A673 (cell line): ENCODE data around the gene AGRN. TPM values are rescaled to one million over a fixed set of nuclear protein-coding genes. Genes with fewer than 3 reads are reported as not detected.

ENCODE experiments used
- BruUV-seq: library from RNA; stranded (reverse); fragments of 400-500 nt; replicated peaks from 2 replicates; lab custom pipeline; 2021; lab: Mats Ljungman, UMichigan
- CTCF ChIA-PET: fragments of 300-600 bp; sonication (Branson Sonifier 250); formaldehyde crosslinking; loops from one replicate; lab custom pipeline; 2022; ENCODE audit warnings: antibody characterized with exemption; lab: Charles Lee
- POLR2A ChIA-PET: fragments of 300-600 bp; sonication (Branson Sonifier 250); formaldehyde crosslinking; loops from one replicate; lab custom pipeline; 2022; ENCODE audit warnings: antibody characterized with exemption; ENCODE audit not compliant: low non-redundant PET; lab: Charles Lee
- DNase-seq: peaks from one replicate; pipeline ENCODE4 v3.0.0-alpha.2; 2015; ENCODE audit warnings: low spot score
- H3K27ac ChIP-seq: fragments of 200-600 bp; sonication (generic); 2 replicates; pipeline ENCODE4 v1.5.1; 2016; ENCODE audit warnings: mixed run types, low read depth, mild to moderate bottlenecking, mixed read lengths, antibody characterized with exemption, low read length; ENCODE audit not compliant: poor library complexity, severe bottlenecking
- H3K27me3 ChIP-seq: fragments of 200-600 bp; sonication (generic); replicated peaks from 2 replicates; pipeline ENCODE4 v1.6.1; 2017; ENCODE audit warnings: mixed run types, low read depth, mild to moderate bottlenecking, mixed read lengths, antibody characterized with exemption, low read length; ENCODE audit not compliant: insufficient read depth, poor library complexity
- H3K36me3 ChIP-seq: fragments of 200-600 bp; sonication (generic); 2 replicates; pipeline ENCODE4 v1.6.1; 2016; ENCODE audit warnings: mixed run types, mild to moderate bottlenecking, mixed read lengths, antibody characterized with exemption, low read length; ENCODE audit not compliant: insufficient read depth, poor library complexity, severe bottlenecking
- H3K4me1 ChIP-seq: fragments of 200-600 bp; sonication (generic); 2 replicates; pipeline ENCODE4 v1.6.1; 2017; ENCODE audit warnings: mixed run types, mild to moderate bottlenecking, mixed read lengths, antibody characterized with exemption, low read length; ENCODE audit not compliant: insufficient read depth, poor library complexity, severe bottlenecking
- H3K4me3 ChIP-seq: fragments of 200-600 bp; sonication (generic); 2 replicates; pipeline ENCODE4 v1.5.1; 2016; ENCODE audit warnings: low read depth, mixed run types, mild to moderate bottlenecking, mixed read lengths, low read length; ENCODE audit not compliant: poor library complexity, severe bottlenecking
- H3K9me3 ChIP-seq: fragments of 200-600 bp; sonication (generic); 2 replicates; pipeline ENCODE4 v1.6.1; 2016; ENCODE audit warnings: mixed run types, low read depth, mild to moderate bottlenecking, mixed read lengths, antibody characterized with exemption, low read length; ENCODE audit not compliant: poor library complexity, severe bottlenecking
- EZH2 ChIP-seq: fragments of 200-600 bp; sonication (generic); IDR thresholded peaks from 2 replicates; pipeline ENCODE4 v1.6.1; 2017; ENCODE audit warnings: borderline replicate concordance, low read depth, mild to moderate bottlenecking, mixed read lengths, antibody characterized with exemption, low read length; ENCODE audit not compliant: poor library complexity, severe bottlenecking
- intact Hi-C: fragments of 100-400 bp; cut with micrococcal nuclease; formaldehyde crosslinking; loops from one replicate; pipeline ENCODE4 v1.10.0; 2022; ENCODE audit not compliant: unreplicated experiment
- total RNA-seq: library from RNA; stranded (reverse); gene quantifications from 2 replicates; pipeline ENCODE4 v1.2.3, GENCODE V29; 2021
- TF ChIP-seq, protein P1 (sequence below): fragments of 300-800, 200-600 bp; sonication (generic); conservative IDR thresholded peaks from 2 replicates; pipeline ENCODE4 v1.5.1; 2017; ENCODE audit warnings: low read depth, mild to moderate bottlenecking, antibody characterized with exemption, low read length, moderate library complexity, mixed read lengths

AGRN gene
- total RNA-seq, 1 experiment from 2014 or later: 151 TPM

DNA sequence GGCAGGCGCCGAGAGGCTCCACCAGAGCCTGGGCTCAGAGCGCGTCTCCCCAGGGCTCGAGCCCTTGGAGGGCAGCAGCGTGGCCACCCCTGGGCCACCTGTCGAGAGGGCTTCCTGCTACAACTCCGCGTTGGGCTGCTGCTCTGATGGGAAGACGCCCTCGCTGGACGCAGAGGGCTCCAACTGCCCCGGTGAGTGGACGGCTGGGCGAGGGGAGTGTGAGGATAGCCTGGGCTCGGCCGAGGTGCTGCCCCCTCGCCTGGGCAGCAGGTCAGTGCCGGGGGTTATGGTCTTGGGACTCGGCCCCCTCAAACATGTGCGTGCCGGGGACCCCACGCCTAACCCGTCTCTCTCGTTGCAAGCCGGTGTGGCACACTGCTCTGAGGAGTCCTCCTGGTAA is 26.8 kb downstream of the AGRN start:
- no peak for TF ChIP-seq EZH2
- TF ChIP-seq, protein P1, sequence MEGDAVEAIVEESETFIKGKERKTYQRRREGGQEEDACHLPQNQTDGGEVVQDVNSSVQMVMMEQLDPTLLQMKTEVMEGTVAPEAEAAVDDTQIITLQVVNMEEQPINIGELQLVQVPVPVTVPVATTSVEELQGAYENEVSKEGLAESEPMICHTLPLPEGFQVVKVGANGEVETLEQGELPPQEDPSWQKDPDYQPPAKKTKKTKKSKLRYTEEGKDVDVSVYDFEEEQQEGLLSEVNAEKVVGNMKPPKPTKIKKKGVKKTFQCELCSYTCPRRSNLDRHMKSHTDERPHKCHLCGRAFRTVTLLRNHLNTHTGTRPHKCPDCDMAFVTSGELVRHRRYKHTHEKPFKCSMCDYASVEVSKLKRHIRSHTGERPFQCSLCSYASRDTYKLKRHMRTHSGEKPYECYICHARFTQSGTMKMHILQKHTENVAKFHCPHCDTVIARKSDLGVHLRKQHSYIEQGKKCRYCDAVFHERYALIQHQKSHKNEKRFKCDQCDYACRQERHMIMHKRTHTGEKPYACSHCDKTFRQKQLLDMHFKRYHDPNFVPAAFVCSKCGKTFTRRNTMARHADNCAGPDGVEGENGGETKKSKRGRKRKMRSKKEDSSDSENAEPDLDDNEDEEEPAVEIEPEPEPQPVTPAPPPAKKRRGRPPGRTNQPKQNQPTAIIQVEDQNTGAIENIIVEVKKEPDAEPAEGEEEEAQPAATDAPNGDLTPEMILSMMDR: no peak
- CTCF ChIA-PET: no interaction called here

GRCh38 chr1:1047407-1047806 is 27.5 kb downstream of the AGRN start:
- no peak overlapping the region for H3K27ac ChIP-seq
- H3K4me3 ChIP-seq: no peak overlapping the region
- no peaks in the 10 kb centered on the region for H3K4me1 ChIP-seq
- CTCF ChIA-PET: no interaction called here
- intact Hi-C loops: no loop called here
- DNase-seq: no peak
- no peaks in the 10 kb centered on the region for H3K27me3 ChIP-seq
- POLR2A ChIA-PET: no interaction called here
- no peaks in the 10 kb centered on the region for H3K9me3 ChIP-seq
- peaks cover 29% of the 10 kb centered on the region for H3K36me3 ChIP-seq
- BruUV-seq: no TSS peak
- TF ChIP-seq, protein P1: no peak
- no peak for TF ChIP-seq EZH2

More for the DNA sequence above, 26.8 kb downstream of the AGRN start:
- intact Hi-C loops: no loop called here
- Histone ChIP-seq H3K4me3 (no peak overlapping the region), H3K4me1 (no peaks in the 10 kb centered on the region), H3K9me3 (no peaks in the 10 kb centered on the region), H3K27ac (no peak overlapping the region), H3K36me3 (peaks cover 25% of the 10 kb centered on the region), H3K27me3 (no peaks in the 10 kb centered on the region)
- POLR2A ChIA-PET: no interaction called here
- BruUV-seq: no TSS peak
- DNase-seq: no peak

DNA sequence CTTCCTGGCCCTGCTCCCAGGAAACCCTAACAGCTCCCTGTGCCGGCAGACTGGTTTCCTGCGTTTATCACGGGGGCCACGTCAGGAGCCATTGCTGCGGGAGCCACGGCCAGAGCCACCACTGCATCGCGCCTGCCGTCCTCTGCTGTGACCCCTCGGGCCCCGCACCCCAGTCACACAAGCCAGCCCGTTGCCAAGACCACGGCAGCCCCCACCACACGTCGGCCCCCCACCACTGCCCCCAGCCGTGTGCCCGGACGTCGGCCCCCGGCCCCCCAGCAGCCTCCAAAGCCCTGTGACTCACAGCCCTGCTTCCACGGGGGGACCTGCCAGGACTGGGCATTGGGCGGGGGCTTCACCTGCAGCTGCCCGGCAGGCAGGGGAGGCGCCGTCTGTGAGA is 28.0 kb downstream of the AGRN start:
- no peaks in the 10 kb centered on the region for H3K4me1 ChIP-seq
- ChIA-PET CTCF (no interaction called here), POLR2A (no interaction called here)
- no peaks in the 10 kb centered on the region for H3K27me3 ChIP-seq
- no peak for TF ChIP-seq EZH2
- TF ChIP-seq, protein P1: no peak
- peaks cover 27% of the 10 kb centered on the region for H3K36me3 ChIP-seq
- no peak overlapping the region for H3K4me3 ChIP-seq
- H3K9me3 ChIP-seq: no peaks in the 10 kb centered on the region
- no peak overlapping the region for H3K27ac ChIP-seq
- no TSS peak for BruUV-seq
- intact Hi-C loops: no loop called here
- DNase-seq: no peak
